ENCODE measurements around the gene DQX1.

The DQX1 gene

GRCh38 chr2:74558284-74559230, 32.5 kb upstream of the DQX1 start:
- no peak for TF ChIP-seq TAF1 (IDR thresholded peaks at IDR 0.05; ENCODE audit: borderline replicate concordance, insufficient read depth, low read length)
- TF ChIP-seq SIN3A (IDR thresholded peaks at IDR 0.05; ENCODE audit: borderline replicate concordance, insufficient read depth, low read length), result no peak
- no peak for TF ChIP-seq REST (IDR thresholded peaks at IDR 0.05; ENCODE audit: insufficient read depth in 1 of 2, low read depth in 2 of 2, low read length in 2 of 2)
- no peak for TF ChIP-seq FOXP2 (optimal IDR thresholded peaks at IDR 0.05; ENCODE audit: borderline replicate concordance, extremely low read depth, extremely low read length, insufficient read depth)
- no peak for TF ChIP-seq POLR2AphosphoS5 (IDR thresholded peaks at IDR 0.05; ENCODE audit: low read depth, low read length)

GRCh38 chr2:74556831-74557370, 30.9 kb upstream of the DQX1 start:
- TF ChIP-seq FOXP2 (optimal IDR thresholded peaks at IDR 0.05; ENCODE audit: borderline replicate concordance, extremely low read depth, extremely low read length, insufficient read depth) (no peak), POLR2AphosphoS5 (IDR thresholded peaks at IDR 0.05; ENCODE audit: low read depth, low read length) (no peak), TAF1 (IDR thresholded peaks at IDR 0.05; ENCODE audit: borderline replicate concordance, insufficient read depth, low read length) (no peak), REST (IDR thresholded peaks at IDR 0.05; ENCODE audit: insufficient read depth in 1 of 2, low read depth in 2 of 2, low read length in 2 of 2) (no peak), SIN3A (IDR thresholded peaks at IDR 0.05; ENCODE audit: borderline replicate concordance, insufficient read depth, low read length) (no peak)

- no peak for TF ChIP-seq POLR2AphosphoS5 (IDR thresholded peaks at IDR 0.05; ENCODE audit: low read depth, low read length)
- no peak for TF ChIP-seq TAF1 (IDR thresholded peaks at IDR 0.05; ENCODE audit: borderline replicate concordance, insufficient read depth, low read length)
- TF ChIP-seq FOXP2 (optimal IDR thresholded peaks at IDR 0.05; ENCODE audit: borderline replicate concordance, extremely low read depth, extremely low read length, insufficient read depth), result no peak
- no peak for TF ChIP-seq SIN3A (IDR thresholded peaks at IDR 0.05; ENCODE audit: borderline replicate concordance, insufficient read depth, low read length)
- no peak for TF ChIP-seq REST (IDR thresholded peaks at IDR 0.05; ENCODE audit: insufficient read depth in 1 of 2, low read depth in 2 of 2, low read length in 2 of 2)
These were observed 30.1 kb upstream of the DQX1 start for GRCh38 chr2:74556159-74556558.

- TF ChIP-seq SIN3A (IDR thresholded peaks at IDR 0.05; ENCODE audit: borderline replicate concordance, insufficient read depth, low read length) (no peak), POLR2AphosphoS5 (IDR thresholded peaks at IDR 0.05; ENCODE audit: low read depth, low read length) (no peak)
These were observed 29.6 kb upstream of the DQX1 start for GRCh38 chr2:74555610-74556103.

- TF ChIP-seq SIN3A (IDR thresholded peaks at IDR 0.05; ENCODE audit: borderline replicate concordance, insufficient read depth, low read length) (no peak), POLR2AphosphoS5 (IDR thresholded peaks at IDR 0.05; ENCODE audit: low read depth, low read length) (no peak), FOXP2 (optimal IDR thresholded peaks at IDR 0.05; ENCODE audit: borderline replicate concordance, extremely low read depth, extremely low read length, insufficient read depth) (no peak), TAF1 (IDR thresholded peaks at IDR 0.05; ENCODE audit: borderline replicate concordance, insufficient read depth, low read length) (no peak), REST (IDR thresholded peaks at IDR 0.05; ENCODE audit: insufficient read depth in 1 of 2, low read depth in 2 of 2, low read length in 2 of 2) (no peak)
These were observed 28.9 kb upstream of the DQX1 start for GRCh38 chr2:74554820-74555531.

Measured in PFSK-1 (cell line).